Liver (tissue), 9 donors: ENCODE measurements around the gene USP30. TPM values are rescaled to one million over a fixed set of nuclear protein-coding genes. Genes with fewer than 3 reads are reported as not detected.

ENCODE experiments used
- DNase-seq: peaks from one replicate; pipeline ENCODE4 v3.0.0-alpha.2; 2017; ENCODE audit warnings: low spot score
- H3K27ac ChIP-seq, 2 donors: one replicate each; pipeline ENCODE4 v1.7.0; 2013; ENCODE audit warnings: inconsistent platforms in 2 of 2, low read length in 2 of 2, control low read depth in 1 of 2, low read depth in 1 of 2, mild to moderate bottlenecking in 1 of 2
- H3K27me3 ChIP-seq, 4 donors: one replicate each; pipeline versions ENCODE4 v1.6.1 to v1.7.0; 2013; ENCODE audit warnings: low read length in 3 of 4, inconsistent platforms in 1 of 4, mild to moderate bottlenecking in 1 of 4, moderate library complexity in 1 of 4; ENCODE audit not compliant: control insufficient read depth in 4 of 4, insufficient read depth in 4 of 4
- H3K36me3 ChIP-seq, 4 donors: one replicate each; pipeline versions ENCODE4 v1.6.1 to v1.7.0; 2013; ENCODE audit warnings: low read length in 3 of 4, mild to moderate bottlenecking in 3 of 4, low read depth in 1 of 4, moderate library complexity in 1 of 4; ENCODE audit not compliant: control insufficient read depth in 4 of 4, insufficient read depth in 3 of 4
- H3K4me1 ChIP-seq, 4 donors: one replicate each; pipeline versions ENCODE4 v1.6.1 to v1.7.0; 2013; ENCODE audit warnings: low read length in 3 of 4, mild to moderate bottlenecking in 3 of 4, moderate library complexity in 1 of 4; ENCODE audit not compliant: control insufficient read depth in 4 of 4, insufficient read depth in 4 of 4
- H3K4me3 ChIP-seq, 3 donors: one replicate each; pipeline versions ENCODE4 v1.6.1 to v1.7.0; 2013; ENCODE audit warnings: low read length in 3 of 3, control low read depth in 1 of 3, low read depth in 1 of 3, mild to moderate bottlenecking in 1 of 3
- H3K9ac ChIP-seq, 2 donors: one replicate each; pipeline ENCODE4 v1.7.0; 2013; ENCODE audit warnings: low read length in 2 of 2, mild to moderate bottlenecking in 2 of 2, moderate library complexity in 2 of 2, control low read depth in 1 of 2, low read depth in 1 of 2
- H3K9me3 ChIP-seq, 4 donors: one replicate each; pipeline versions ENCODE4 v1.6.1 to v1.7.0; 2013; ENCODE audit warnings: low read length in 3 of 4; ENCODE audit not compliant: control insufficient read depth in 4 of 4
- EGR1 ChIP-seq, 2 donors: IDR thresholded peaks; 2 replicates each; pipeline ENCODE4 v1.6.1; 2016 to 2018; ENCODE audit warnings: antibody characterized with exemption in 2 of 2, low read depth in 2 of 2
- FOXA1 ChIP-seq: IDR thresholded peaks from 2 replicates; pipeline ENCODE4 v1.6.1; 2016; ENCODE audit warnings: antibody characterized with exemption
- FOXA2 ChIP-seq: IDR thresholded peaks from 2 replicates; pipeline ENCODE4 v1.6.1; 2016; ENCODE audit warnings: antibody characterized with exemption
- GABPA ChIP-seq, 2 donors: IDR thresholded peaks in 1 of 2; conservative IDR thresholded peaks in 1 of 2; 2 replicates each; pipeline ENCODE4 v1.6.1; 2016; ENCODE audit warnings: antibody characterized with exemption in 2 of 2, mild to moderate bottlenecking in 1 of 2, moderate library complexity in 1 of 2
- HNF4A ChIP-seq, 2 donors: conservative IDR thresholded peaks; 2 replicates each; pipeline ENCODE4 v1.6.1; 2016; ENCODE audit warnings: antibody characterized with exemption in 2 of 2, mild to moderate bottlenecking in 2 of 2
- HNF4G ChIP-seq: IDR thresholded peaks from 2 replicates; pipeline ENCODE4 v1.6.1; 2016; ENCODE audit warnings: antibody characterized with exemption
- JUND ChIP-seq, 2 donors: IDR thresholded peaks; 2 replicates each; pipeline ENCODE4 v1.6.1; 2016; ENCODE audit warnings: antibody characterized with exemption in 2 of 2
- NR2F2 ChIP-seq: IDR thresholded peaks from 2 replicates; pipeline ENCODE4 v1.6.1; 2016; ENCODE audit warnings: antibody characterized with exemption
- RAD21 ChIP-seq, 2 donors: IDR thresholded peaks; 2 replicates each; pipeline ENCODE4 v1.6.1; 2016; ENCODE audit warnings: antibody characterized with exemption in 2 of 2, mild to moderate bottlenecking in 2 of 2
- RXRA ChIP-seq, 2 donors: IDR thresholded peaks; 2 replicates each; pipeline ENCODE4 v1.6.1; 2017 to 2018; ENCODE audit warnings: antibody characterized with exemption in 2 of 2, mild to moderate bottlenecking in 1 of 2
- SP1 ChIP-seq: IDR thresholded peaks from 2 replicates; pipeline ENCODE4 v1.6.1; 2018; ENCODE audit warnings: antibody characterized with exemption, mild to moderate bottlenecking
- TAF1 ChIP-seq: conservative IDR thresholded peaks from 2 replicates; pipeline ENCODE4 v1.6.1; 2016; ENCODE audit warnings: antibody characterized with exemption, mild to moderate bottlenecking
- YY1 ChIP-seq: IDR thresholded peaks from 2 replicates; pipeline ENCODE4 v1.6.1; 2016; ENCODE audit warnings: antibody characterized with exemption, mild to moderate bottlenecking
- WGBS: extraction: QIAGEN DNeasy Blood & Tissue Kit; methylation state at CpG from one replicate; pipeline ENCODE4 v1.1.7; 2013; 5-methylcytosine and 5-hydroxymethylcytosine counted together
- polyA plus RNA-seq, 2 donors: library from polyadenylated mRNA; stranded (reverse) in 1 of 2; unstranded in 1 of 2; fragments of 200-250 nt in 1 of 2; fragments of >200 nt in 1 of 2; fragmentation: Nextera tagmentation in 1 of 2; extraction: Ambion mirVana in 1 of 2; gene quantifications; one replicate each; pipeline versions ENCODE4 v1.2.1 to v1.2.3, GENCODE V29; 2013 to 2015
- total RNA-seq, 2 donors: library from RNA; depleted of rRNA; stranded (reverse); fragments of >200 nt; gene quantifications; one replicate each; pipeline ENCODE4 v1.2.3, GENCODE V29; 2014
- TF ChIP-seq, protein P1 (sequence below): IDR thresholded peaks from 2 replicates; pipeline ENCODE4 v1.6.1; 2016; ENCODE audit warnings: antibody characterized with exemption
- TF ChIP-seq, protein P2 (sequence below): IDR thresholded peaks from 2 replicates; pipeline ENCODE4 v1.6.1; 2016; ENCODE audit warnings: antibody characterized with exemption
- TF ChIP-seq, protein P3 (sequence below): fragments of 150-350 bp; IDR thresholded peaks from 2 replicates; pipeline ENCODE4 v1.5.1; 2017; ENCODE audit warnings: improper control_type of control experiment, low read depth, low read length; ENCODE audit not compliant: missing input control
- TF ChIP-seq, protein P4 (sequence below): IDR thresholded peaks from 2 replicates; pipeline ENCODE4 v1.6.1; 2016; ENCODE audit warnings: antibody characterized with exemption, mild to moderate bottlenecking
- TF ChIP-seq, protein P5 (sequence below): IDR thresholded peaks from 2 replicates; pipeline ENCODE4 v1.6.1; 2016; ENCODE audit warnings: antibody characterized with exemption
- donor health status: healthy.
- donor health status: healthy.
- donor health status: healthy.
- donor health status: healthy.
- donor health status: healthy.

USP30 gene, protein sequence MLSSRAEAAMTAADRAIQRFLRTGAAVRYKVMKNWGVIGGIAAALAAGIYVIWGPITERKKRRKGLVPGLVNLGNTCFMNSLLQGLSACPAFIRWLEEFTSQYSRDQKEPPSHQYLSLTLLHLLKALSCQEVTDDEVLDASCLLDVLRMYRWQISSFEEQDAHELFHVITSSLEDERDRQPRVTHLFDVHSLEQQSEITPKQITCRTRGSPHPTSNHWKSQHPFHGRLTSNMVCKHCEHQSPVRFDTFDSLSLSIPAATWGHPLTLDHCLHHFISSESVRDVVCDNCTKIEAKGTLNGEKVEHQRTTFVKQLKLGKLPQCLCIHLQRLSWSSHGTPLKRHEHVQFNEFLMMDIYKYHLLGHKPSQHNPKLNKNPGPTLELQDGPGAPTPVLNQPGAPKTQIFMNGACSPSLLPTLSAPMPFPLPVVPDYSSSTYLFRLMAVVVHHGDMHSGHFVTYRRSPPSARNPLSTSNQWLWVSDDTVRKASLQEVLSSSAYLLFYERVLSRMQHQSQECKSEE
- total RNA-seq (10 to 100 TPM in 1 of 2 donors, 1 to 10 TPM in 1; 6.4 to 12.1 TPM), polyA plus RNA-seq (10 to 100 TPM in 1 of 2 donors, 1 to 10 TPM in 1; 7.8 to 11.0 TPM)

DNA sequence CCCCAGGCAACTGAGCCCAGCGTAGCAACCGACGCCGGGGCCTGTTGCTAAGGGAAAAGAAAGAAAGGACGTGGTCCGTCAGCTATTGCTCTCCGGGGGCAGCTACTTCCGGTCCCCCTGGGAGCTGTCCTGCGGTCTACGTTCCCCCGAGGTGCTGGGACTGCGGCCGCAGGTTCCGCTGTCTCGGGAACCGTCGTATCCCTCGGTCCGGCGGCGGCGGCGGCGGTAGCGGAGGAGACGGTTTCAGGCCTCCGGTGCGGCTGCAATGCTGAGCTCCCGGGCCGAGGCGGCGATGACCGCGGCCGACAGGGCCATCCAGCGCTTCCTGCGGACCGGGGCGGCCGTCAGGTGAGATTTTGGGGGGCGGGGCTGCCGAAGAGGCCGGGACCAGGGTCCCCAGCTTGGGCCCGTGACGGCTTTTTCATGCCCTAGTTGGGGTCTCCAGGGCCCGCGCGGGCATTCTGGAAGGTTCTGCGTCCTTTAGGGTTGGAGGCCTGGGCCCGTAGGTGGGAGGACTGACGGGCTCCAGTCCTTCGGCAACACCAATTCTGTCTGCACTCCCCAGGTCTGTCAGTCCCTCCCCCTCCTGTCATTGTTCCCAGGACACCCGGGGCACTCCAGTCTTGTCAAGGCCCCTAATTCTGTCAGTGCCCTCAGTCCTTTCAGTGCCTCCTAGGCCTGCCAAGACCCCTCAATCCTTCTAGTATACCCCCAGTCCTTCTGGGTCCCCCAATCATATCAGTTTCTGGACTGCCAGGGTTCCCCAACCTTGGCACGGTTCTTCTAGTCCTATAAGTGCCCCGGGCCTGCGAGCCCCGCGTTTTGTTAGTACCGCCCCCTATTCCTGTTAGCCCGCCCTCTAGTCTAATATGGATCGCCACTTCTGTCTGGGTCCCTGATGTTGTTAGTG, at the start of gene USP30:
USP30 (plus strand) TSS at position 163 of the 910 bp plus-strand sequence; CDS start at position 266, 103 bp downstream.
- Histone ChIP-seq H3K36me3 (no peaks in the 10 kb centered on the region), H3K9ac (peak within 1 kb of the TSS; percentile 83 to 98), H3K27me3 (no peaks in the 10 kb centered on the region), H3K9me3 (no peaks in the 10 kb centered on the region), H3K4me3 (peak within 1 kb of the TSS; percentile 90 to 97 (median 96)), H3K27ac (peak within 1 kb of the TSS; percentile 89 to 92), H3K4me1 (peaks cover 2 to 45% (median 29%) of the 10 kb centered on the region in 4 donors)
- WGBS, result under 1% methylated on average over 61 of the region's 61 CpGs
- TF ChIP-seq JUND (IDR thresholded peaks at IDR 0.05), result no peak
- TF ChIP-seq, protein P1, sequence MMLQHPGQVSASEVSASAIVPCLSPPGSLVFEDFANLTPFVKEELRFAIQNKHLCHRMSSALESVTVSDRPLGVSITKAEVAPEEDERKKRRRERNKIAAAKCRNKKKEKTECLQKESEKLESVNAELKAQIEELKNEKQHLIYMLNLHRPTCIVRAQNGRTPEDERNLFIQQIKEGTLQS, result no peak
- no peak for TF ChIP-seq TAF1
- TF ChIP-seq, protein P2, sequence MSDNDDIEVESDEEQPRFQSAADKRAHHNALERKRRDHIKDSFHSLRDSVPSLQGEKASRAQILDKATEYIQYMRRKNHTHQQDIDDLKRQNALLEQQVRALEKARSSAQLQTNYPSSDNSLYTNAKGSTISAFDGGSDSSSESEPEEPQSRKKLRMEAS, result peak; percentile 10
- no peak for TF ChIP-seq FOXA1
- peak; percentile 24 for TF ChIP-seq YY1
- TF ChIP-seq RAD21 (IDR thresholded peaks at IDR 0.05), result peak; percentile 23 to 53
- TF ChIP-seq EGR1 (IDR thresholded peaks at IDR 0.05; ENCODE audit: low read depth in 2 of 2), result no peak
- TF ChIP-seq FOXA2, result no peak
- no peak for TF ChIP-seq HNF4G
- TF ChIP-seq, protein P3, sequence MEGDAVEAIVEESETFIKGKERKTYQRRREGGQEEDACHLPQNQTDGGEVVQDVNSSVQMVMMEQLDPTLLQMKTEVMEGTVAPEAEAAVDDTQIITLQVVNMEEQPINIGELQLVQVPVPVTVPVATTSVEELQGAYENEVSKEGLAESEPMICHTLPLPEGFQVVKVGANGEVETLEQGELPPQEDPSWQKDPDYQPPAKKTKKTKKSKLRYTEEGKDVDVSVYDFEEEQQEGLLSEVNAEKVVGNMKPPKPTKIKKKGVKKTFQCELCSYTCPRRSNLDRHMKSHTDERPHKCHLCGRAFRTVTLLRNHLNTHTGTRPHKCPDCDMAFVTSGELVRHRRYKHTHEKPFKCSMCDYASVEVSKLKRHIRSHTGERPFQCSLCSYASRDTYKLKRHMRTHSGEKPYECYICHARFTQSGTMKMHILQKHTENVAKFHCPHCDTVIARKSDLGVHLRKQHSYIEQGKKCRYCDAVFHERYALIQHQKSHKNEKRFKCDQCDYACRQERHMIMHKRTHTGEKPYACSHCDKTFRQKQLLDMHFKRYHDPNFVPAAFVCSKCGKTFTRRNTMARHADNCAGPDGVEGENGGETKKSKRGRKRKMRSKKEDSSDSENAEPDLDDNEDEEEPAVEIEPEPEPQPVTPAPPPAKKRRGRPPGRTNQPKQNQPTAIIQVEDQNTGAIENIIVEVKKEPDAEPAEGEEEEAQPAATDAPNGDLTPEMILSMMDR, result no peak
- TF ChIP-seq, protein P4, sequence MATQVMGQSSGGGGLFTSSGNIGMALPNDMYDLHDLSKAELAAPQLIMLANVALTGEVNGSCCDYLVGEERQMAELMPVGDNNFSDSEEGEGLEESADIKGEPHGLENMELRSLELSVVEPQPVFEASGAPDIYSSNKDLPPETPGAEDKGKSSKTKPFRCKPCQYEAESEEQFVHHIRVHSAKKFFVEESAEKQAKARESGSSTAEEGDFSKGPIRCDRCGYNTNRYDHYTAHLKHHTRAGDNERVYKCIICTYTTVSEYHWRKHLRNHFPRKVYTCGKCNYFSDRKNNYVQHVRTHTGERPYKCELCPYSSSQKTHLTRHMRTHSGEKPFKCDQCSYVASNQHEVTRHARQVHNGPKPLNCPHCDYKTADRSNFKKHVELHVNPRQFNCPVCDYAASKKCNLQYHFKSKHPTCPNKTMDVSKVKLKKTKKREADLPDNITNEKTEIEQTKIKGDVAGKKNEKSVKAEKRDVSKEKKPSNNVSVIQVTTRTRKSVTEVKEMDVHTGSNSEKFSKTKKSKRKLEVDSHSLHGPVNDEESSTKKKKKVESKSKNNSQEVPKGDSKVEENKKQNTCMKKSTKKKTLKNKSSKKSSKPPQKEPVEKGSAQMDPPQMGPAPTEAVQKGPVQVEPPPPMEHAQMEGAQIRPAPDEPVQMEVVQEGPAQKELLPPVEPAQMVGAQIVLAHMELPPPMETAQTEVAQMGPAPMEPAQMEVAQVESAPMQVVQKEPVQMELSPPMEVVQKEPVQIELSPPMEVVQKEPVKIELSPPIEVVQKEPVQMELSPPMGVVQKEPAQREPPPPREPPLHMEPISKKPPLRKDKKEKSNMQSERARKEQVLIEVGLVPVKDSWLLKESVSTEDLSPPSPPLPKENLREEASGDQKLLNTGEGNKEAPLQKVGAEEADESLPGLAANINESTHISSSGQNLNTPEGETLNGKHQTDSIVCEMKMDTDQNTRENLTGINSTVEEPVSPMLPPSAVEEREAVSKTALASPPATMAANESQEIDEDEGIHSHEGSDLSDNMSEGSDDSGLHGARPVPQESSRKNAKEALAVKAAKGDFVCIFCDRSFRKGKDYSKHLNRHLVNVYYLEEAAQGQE, result peak; percentile 86
- TF ChIP-seq RXRA (IDR thresholded peaks at IDR 0.05), result peak; percentile 11 to 27
- peak; percentile 99 for TF ChIP-seq GABPA (IDR thresholded peaks at IDR 0.05 in 1 of 2, conservative IDR thresholded peaks at IDR 0.05 in 1 of 2)
- TF ChIP-seq NR2F2, result no peak
- TF ChIP-seq SP1, result peak; percentile 47
- TF ChIP-seq, protein P5, sequence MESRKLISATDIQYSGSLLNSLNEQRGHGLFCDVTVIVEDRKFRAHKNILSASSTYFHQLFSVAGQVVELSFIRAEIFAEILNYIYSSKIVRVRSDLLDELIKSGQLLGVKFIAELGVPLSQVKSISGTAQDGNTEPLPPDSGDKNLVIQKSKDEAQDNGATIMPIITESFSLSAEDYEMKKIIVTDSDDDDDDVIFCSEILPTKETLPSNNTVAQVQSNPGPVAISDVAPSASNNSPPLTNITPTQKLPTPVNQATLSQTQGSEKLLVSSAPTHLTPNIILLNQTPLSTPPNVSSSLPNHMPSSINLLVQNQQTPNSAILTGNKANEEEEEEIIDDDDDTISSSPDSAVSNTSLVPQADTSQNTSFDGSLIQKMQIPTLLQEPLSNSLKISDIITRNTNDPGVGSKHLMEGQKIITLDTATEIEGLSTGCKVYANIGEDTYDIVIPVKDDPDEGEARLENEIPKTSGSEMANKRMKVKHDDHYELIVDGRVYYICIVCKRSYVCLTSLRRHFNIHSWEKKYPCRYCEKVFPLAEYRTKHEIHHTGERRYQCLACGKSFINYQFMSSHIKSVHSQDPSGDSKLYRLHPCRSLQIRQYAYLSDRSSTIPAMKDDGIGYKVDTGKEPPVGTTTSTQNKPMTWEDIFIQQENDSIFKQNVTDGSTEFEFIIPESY, result no peak
- TF ChIP-seq HNF4A (conservative IDR thresholded peaks at IDR 0.05), result peak in 1 of 2 donors; percentile 6
- DNase-seq, result peak; percentile 94
